PC-3 (cell line): Measurements from ENCODE around the gene TUBGCP6.

ENCODE experiments used
- EZH2 ChIP-seq: fragments of 300-600 bp; sonication (generic); IDR thresholded peaks from one replicate; pipeline ENCODE4 v1.6.1; 2017; ENCODE audit warnings: antibody characterized with exemption, mild to moderate bottlenecking, low read length; ENCODE audit not compliant: unreplicated experiment
- EZH2phosphoT487 ChIP-seq: fragments of 300-600 bp; sonication (generic); IDR thresholded peaks from 2 replicates; pipeline ENCODE4 v1.6.1; 2018; ENCODE audit warnings: mild to moderate bottlenecking, antibody characterized with exemption, low read length, borderline replicate concordance
- TF ChIP-seq, protein P1 (sequence below): fragments of 300-600 bp; sonication (generic); conservative IDR thresholded peaks from 2 replicates; pipeline ENCODE4 v1.5.1; 2017; ENCODE audit warnings: antibody characterized with exemption, low read depth, mild to moderate bottlenecking, low read length

DNA sequence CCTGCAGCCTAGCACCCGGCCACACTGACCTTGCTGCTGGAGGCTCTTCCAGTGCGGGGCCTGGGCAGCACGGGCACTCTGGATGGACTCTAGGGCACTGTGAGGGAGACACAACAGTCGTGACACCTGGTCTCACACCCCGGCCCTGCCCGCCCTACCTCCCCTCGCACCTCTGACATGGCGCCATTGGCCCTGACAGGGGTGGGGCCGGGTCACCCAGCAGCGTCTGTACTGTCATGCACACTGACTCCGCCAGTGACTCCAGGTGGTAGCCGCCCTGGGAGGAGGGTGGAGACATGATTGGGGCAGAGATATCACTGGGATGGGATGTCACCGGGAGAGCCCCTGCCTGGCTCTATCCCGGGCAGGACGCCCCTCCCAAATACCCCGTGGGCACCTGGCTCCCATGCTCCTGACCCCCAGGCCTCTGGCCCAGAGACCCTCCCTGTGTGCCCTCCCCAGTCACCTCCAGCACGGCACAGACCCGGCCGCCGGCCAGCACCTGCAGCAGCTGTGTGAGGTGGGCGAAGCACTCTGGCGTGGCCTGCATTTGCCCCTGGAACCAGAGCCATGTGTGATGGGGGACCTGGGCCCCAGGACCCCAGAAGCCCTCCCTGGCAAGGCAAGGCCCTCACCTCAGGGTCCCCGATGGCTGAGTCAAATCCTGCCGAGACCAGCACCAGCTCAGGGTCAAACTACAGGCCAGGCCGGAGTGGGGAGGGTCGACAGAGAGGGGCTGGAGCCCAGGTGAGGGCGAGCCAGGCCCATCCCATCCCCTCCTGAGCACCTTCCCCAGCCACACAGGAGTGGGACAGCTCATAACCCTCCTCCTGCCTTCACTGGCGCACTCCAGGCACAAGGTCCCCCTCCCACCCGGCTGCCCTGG is 3.6 kb upstream of the TUBGCP6 start:
- TF ChIP-seq, protein P1, sequence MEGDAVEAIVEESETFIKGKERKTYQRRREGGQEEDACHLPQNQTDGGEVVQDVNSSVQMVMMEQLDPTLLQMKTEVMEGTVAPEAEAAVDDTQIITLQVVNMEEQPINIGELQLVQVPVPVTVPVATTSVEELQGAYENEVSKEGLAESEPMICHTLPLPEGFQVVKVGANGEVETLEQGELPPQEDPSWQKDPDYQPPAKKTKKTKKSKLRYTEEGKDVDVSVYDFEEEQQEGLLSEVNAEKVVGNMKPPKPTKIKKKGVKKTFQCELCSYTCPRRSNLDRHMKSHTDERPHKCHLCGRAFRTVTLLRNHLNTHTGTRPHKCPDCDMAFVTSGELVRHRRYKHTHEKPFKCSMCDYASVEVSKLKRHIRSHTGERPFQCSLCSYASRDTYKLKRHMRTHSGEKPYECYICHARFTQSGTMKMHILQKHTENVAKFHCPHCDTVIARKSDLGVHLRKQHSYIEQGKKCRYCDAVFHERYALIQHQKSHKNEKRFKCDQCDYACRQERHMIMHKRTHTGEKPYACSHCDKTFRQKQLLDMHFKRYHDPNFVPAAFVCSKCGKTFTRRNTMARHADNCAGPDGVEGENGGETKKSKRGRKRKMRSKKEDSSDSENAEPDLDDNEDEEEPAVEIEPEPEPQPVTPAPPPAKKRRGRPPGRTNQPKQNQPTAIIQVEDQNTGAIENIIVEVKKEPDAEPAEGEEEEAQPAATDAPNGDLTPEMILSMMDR, result no peak
- TF ChIP-seq EZH2phosphoT487 (no peak), EZH2 (no peak)
